ENCODE measurements around the gene ANKRD55.

ANKRD55 gene

GRCh38 chr5:56144211-56144610 lies 88.9 kb downstream of the ANKRD55 start:
- TF ChIP-seq CTCF (IDR thresholded peaks at IDR 0.05) = no peak
- Mint-ChIP-seq H3K27me3 (ENCODE audit: low read depth, poor library complexity) (peaks cover 9% of the 10 kb centered on the region), H3K36me3 (ENCODE audit: low read depth) (no peaks in the 10 kb centered on the region), H3K27ac (peak overlapping the region; percentile 66), H3K4me3 (no peak overlapping the region), H3K4me1 (peaks cover 33% of the 10 kb centered on the region), H3K9me3 (no peaks in the 10 kb centered on the region)
- no peak for DNase-seq

- peaks cover 24% of the 10 kb centered on the region for H3K4me1 Mint-ChIP-seq
- no peaks in the 10 kb centered on the region for H3K36me3 Mint-ChIP-seq (ENCODE audit: low read depth)
- no peak for TF ChIP-seq CTCF (IDR thresholded peaks at IDR 0.05)
- H3K27me3 Mint-ChIP-seq (ENCODE audit: low read depth, poor library complexity) = peaks cover 11% of the 10 kb centered on the region
- no peaks in the 10 kb centered on the region for H3K9me3 Mint-ChIP-seq
- no peak for DNase-seq
- peak overlapping the region; percentile 70 for H3K27ac Mint-ChIP-seq
- no peak overlapping the region for H3K4me3 Mint-ChIP-seq
Observed at GRCh38 chr5:56143373-56143714, 89.8 kb downstream of the ANKRD55 start.

- Mint-ChIP-seq H3K4me1 (peaks cover 19% of the 10 kb centered on the region), H3K9me3 (no peaks in the 10 kb centered on the region), H3K27ac (peak overlapping the region; percentile 70), H3K36me3 (ENCODE audit: low read depth) (no peaks in the 10 kb centered on the region), H3K27me3 (ENCODE audit: low read depth, poor library complexity) (peaks cover 11% of the 10 kb centered on the region), H3K4me3 (no peak overlapping the region)
- no peak for TF ChIP-seq CTCF (IDR thresholded peaks at IDR 0.05)
- no peak for DNase-seq
Observed at GRCh38 chr5:56142614-56143372, 90.3 kb downstream of the ANKRD55 start.

- DNase-seq = no peak
- Mint-ChIP-seq H3K36me3 (ENCODE audit: low read depth) (no peaks in the 10 kb centered on the region), H3K4me1 (peaks cover 15% of the 10 kb centered on the region), H3K9me3 (no peaks in the 10 kb centered on the region), H3K4me3 (no peak overlapping the region), H3K27ac (no peak overlapping the region), H3K27me3 (ENCODE audit: low read depth, poor library complexity) (peaks cover 11% of the 10 kb centered on the region)
- no peak for TF ChIP-seq CTCF (IDR thresholded peaks at IDR 0.05)
Observed at GRCh38 chr5:56142233-56142613, 90.9 kb downstream of the ANKRD55 start.

- no peak overlapping the region for H3K4me3 Mint-ChIP-seq
- H3K27me3 Mint-ChIP-seq (ENCODE audit: low read depth, poor library complexity) = peaks cover 11% of the 10 kb centered on the region
- H3K36me3 Mint-ChIP-seq (ENCODE audit: low read depth) = no peaks in the 10 kb centered on the region
- no peak for DNase-seq
- H3K27ac Mint-ChIP-seq = no peak overlapping the region
- H3K9me3 Mint-ChIP-seq = no peaks in the 10 kb centered on the region
- no peak for TF ChIP-seq CTCF (IDR thresholded peaks at IDR 0.05)
- H3K4me1 Mint-ChIP-seq = peaks cover 15% of the 10 kb centered on the region
Observed at GRCh38 chr5:56140073-56140472, 93.1 kb downstream of the ANKRD55 start.

- no peak for DNase-seq
- Mint-ChIP-seq H3K9me3 (peaks cover 24% of the 10 kb centered on the region), H3K36me3 (ENCODE audit: low read depth) (peaks cover 8% of the 10 kb centered on the region), H3K4me3 (no peak overlapping the region), H3K27me3 (ENCODE audit: low read depth, poor library complexity) (no peaks in the 10 kb centered on the region), H3K4me1 (peaks cover 6% of the 10 kb centered on the region), H3K27ac (no peak overlapping the region)
- TF ChIP-seq CTCF (IDR thresholded peaks at IDR 0.05) = no peak
Observed at GRCh38 chr5:56130664-56131063, 102.5 kb downstream of the ANKRD55 start.
